HFFc6 (cell line): ENCODE measurements around the gene SEMA4F. TPM values are rescaled to one million over a fixed set of nuclear protein-coding genes. Genes with fewer than 3 reads are reported as not detected.

Experiments
- DNase-seq: peaks from one replicate; pipeline ENCODE4 v3.0.0-alpha.2; 2018
- H3K27ac Mint-ChIP-seq: 2 replicates; pipeline ENCODE4 v1.8.0; 2020; ENCODE audit warnings: mild to moderate bottlenecking, mixed read lengths
- H3K27me3 Mint-ChIP-seq: 2 replicates; pipeline ENCODE4 v1.8.0; 2021; ENCODE audit warnings: mild to moderate bottlenecking, moderate library complexity, mixed read lengths; ENCODE audit not compliant: insufficient read depth
- H3K36me3 Mint-ChIP-seq: 2 replicates; pipeline ENCODE4 v1.8.0; 2021; ENCODE audit warnings: low read depth, mixed read lengths
- H3K4me1 Mint-ChIP-seq: 2 replicates; pipeline ENCODE4 v1.8.0; 2020; ENCODE audit warnings: low read depth, mixed read lengths
- H3K4me3 Mint-ChIP-seq: 2 replicates; pipeline ENCODE4 v1.8.0; 2020; ENCODE audit warnings: mild to moderate bottlenecking, moderate library complexity, mixed read lengths
- H3K9me3 Mint-ChIP-seq: 2 replicates; pipeline ENCODE4 v1.8.0; 2020; ENCODE audit warnings: mild to moderate bottlenecking, mixed read lengths
- total RNA-seq, 6 experiments: library from RNA; stranded (reverse); fragmentation: NEBNext Ultra II Directional; extraction: Animal tissue kit (Norgen Biotek cat#: 25700); gene quantifications; 2 replicates in 1 of 6; 3 replicates in 5 of 6; pipeline ENCODE4 v1.2.3, GENCODE V29; 2021
- TF ChIP-seq, protein P1 (sequence below): fragments of 200-600 bp; sonication (generic); IDR thresholded peaks from 2 replicates; pipeline ENCODE4 v1.5.0; 2021; ENCODE audit warnings: antibody characterized with exemption, mild to moderate bottlenecking

SEMA4F gene
- total RNA-seq, 6 experiments from 2014 or later, result 12.5 to 16.5 (median 14.4) TPM

DNA sequence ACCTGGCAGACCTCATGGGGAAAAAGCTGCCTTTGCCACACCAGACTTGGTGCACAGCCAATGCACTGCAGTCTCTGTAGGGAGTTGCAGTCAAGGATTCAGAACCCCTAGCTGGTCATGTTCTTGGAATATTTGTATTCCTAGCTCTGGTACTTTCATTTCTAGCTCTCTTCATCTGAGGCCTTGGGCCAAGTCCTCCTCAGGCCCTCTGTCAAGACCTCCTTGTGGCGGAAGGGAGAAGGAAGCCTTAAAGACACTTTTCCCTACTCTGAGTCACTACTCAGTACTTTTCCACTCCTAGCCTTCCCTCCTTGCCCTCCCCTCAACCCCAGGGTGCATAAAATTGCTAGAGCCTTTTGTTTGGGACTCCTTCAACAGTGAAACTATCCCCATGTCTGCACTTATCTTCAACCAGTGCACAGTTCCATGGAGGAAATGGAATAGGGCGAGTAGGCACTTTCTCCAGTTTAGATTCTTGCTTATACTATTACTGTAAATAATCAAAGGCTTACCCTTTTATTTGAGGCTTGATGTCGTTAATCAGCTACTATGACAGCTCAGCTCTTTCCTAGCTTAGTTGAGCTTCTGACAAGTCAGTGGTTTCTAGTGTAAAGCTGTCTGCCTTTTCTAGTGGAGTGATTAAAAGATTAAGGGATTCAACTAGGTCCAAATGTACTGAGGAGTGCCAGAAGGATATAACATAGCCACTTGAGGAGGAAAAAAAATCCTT, 21.7 kb upstream of the SEMA4F start:
- H3K9me3 Mint-ChIP-seq, result no peaks in the 10 kb centered on the region
- H3K36me3 Mint-ChIP-seq, result no peaks in the 10 kb centered on the region
- H3K27ac Mint-ChIP-seq, result no peak overlapping the region
- peaks cover 5% of the 10 kb centered on the region for H3K27me3 Mint-ChIP-seq
- TF ChIP-seq, protein P1, sequence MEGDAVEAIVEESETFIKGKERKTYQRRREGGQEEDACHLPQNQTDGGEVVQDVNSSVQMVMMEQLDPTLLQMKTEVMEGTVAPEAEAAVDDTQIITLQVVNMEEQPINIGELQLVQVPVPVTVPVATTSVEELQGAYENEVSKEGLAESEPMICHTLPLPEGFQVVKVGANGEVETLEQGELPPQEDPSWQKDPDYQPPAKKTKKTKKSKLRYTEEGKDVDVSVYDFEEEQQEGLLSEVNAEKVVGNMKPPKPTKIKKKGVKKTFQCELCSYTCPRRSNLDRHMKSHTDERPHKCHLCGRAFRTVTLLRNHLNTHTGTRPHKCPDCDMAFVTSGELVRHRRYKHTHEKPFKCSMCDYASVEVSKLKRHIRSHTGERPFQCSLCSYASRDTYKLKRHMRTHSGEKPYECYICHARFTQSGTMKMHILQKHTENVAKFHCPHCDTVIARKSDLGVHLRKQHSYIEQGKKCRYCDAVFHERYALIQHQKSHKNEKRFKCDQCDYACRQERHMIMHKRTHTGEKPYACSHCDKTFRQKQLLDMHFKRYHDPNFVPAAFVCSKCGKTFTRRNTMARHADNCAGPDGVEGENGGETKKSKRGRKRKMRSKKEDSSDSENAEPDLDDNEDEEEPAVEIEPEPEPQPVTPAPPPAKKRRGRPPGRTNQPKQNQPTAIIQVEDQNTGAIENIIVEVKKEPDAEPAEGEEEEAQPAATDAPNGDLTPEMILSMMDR, result peak; percentile 46
- no peak overlapping the region for H3K4me3 Mint-ChIP-seq
- H3K4me1 Mint-ChIP-seq, result peaks cover 10% of the 10 kb centered on the region
- DNase-seq, result peak; percentile 18

DNA sequence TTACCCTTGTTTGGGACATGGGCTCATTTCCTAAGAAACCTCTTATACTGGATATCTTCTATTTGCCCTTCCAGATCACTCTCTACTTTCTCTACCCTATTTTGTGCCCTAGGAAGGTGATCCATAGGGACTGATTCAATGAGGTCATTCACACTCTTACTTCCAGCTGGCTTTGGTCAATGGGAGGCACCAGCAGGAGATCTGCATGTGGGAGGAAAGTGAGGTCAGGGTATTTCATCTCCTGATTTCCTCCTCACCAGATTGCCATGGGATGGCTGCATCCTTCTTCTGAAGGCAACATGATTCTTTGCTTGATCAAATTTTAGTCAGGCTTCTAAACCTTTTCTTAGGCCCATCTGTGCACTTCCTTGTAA, 21.1 kb upstream of the SEMA4F start:
- peaks cover 5% of the 10 kb centered on the region for H3K27me3 Mint-ChIP-seq
- no peak overlapping the region for H3K4me3 Mint-ChIP-seq
- peaks cover 10% of the 10 kb centered on the region for H3K4me1 Mint-ChIP-seq
- TF ChIP-seq, protein P1, result no peak
- no peaks in the 10 kb centered on the region for H3K36me3 Mint-ChIP-seq
- DNase-seq, result no peak
- no peak overlapping the region for H3K27ac Mint-ChIP-seq
- H3K9me3 Mint-ChIP-seq, result no peaks in the 10 kb centered on the region

DNA sequence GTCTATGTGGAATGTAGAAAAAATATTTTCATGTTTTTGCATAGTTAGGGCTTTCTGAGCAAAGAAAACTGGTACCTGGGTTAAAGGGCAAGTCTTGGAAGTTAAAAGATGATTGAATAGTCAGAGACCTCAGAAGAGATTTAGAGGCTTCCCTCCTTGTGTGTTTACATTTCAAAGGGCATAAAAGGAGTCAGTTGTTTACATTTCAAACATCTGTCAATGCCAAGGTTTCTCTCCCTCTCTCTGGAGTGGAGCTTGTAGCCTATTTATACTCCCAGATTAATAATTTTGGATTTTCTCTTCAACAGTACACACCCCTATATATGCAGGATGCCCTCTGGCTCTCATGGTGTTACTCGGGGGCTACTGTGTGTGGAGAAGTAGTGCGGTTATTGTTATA, 14.5 kb upstream of the SEMA4F start:
- no peaks in the 10 kb centered on the region for H3K36me3 Mint-ChIP-seq
- H3K9me3 Mint-ChIP-seq, result no peaks in the 10 kb centered on the region
- TF ChIP-seq, protein P1, result no peak
- DNase-seq, result no peak
- H3K27me3 Mint-ChIP-seq, result peaks cover 8% of the 10 kb centered on the region
- H3K4me1 Mint-ChIP-seq, result no peaks in the 10 kb centered on the region
- H3K4me3 Mint-ChIP-seq, result no peak overlapping the region
- H3K27ac Mint-ChIP-seq, result no peak overlapping the region

DNA sequence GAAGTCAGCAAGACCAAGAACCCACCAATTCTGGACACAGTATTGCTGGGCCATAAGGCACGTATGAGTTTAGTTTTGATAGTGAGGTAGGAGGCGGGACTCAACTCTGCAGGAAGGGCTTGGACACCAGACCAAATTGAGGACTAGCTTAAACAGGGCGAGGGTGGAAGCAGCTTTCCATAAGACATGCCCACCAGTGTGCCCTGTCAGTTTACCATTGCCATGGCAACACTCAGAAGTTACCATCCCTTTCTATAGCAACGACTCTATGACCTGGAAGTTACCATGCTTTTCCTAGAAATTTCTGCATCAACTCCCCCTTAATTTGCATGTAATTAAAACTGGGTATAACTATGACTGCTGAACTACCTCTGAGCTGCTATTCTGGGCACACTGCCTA, 8.7 kb upstream of the SEMA4F start:
- Mint-ChIP-seq H3K4me3 (no peak overlapping the region), H3K27me3 (peaks cover 12% of the 10 kb centered on the region), H3K27ac (no peak overlapping the region), H3K4me1 (no peaks in the 10 kb centered on the region), H3K9me3 (no peaks in the 10 kb centered on the region; the same call in 1 of the 2 replicates), H3K36me3 (no peaks in the 10 kb centered on the region)
- no peak for DNase-seq
- TF ChIP-seq, protein P1, result no peak

DNA sequence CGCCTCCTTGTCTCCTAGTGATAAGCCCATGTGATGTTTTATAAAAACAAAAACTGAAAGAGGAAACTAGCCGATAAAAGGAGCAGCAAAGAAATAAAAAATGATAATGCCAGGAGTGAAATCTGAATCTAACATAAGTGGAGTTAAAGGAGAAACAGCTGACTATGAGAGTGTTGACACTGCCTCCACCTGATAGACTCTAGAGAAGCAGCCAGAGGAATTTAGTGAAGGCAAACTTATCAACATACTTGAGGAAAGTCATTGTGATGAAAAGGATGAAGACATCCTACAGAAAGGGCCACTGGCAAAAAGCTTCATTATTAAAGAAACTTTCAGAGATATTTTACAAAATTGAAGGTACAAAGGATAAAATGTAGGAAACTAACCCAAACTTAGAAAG, 7.8 kb upstream of the SEMA4F start:
- Mint-ChIP-seq H3K36me3 (no peaks in the 10 kb centered on the region), H3K9me3 (no peaks in the 10 kb centered on the region; the same call in 1 of the 2 replicates), H3K4me1 (no peaks in the 10 kb centered on the region), H3K4me3 (no peak overlapping the region), H3K27me3 (peaks cover 12% of the 10 kb centered on the region), H3K27ac (no peak overlapping the region)
- TF ChIP-seq, protein P1, result no peak
- DNase-seq, result no peak
